H1 (cell line): ENCODE results near the gene TENT4B. TPM values are rescaled to one million over a fixed set of nuclear protein-coding genes. Genes with fewer than 3 reads are reported as not detected.
"Not testable (repeated sequence)": the region's sequence is repeated elsewhere in the genome, so short reads cannot be mapped to it uniquely, and the experiment has no call there.

ENCODE experiments used
- CTCF ChIA-PET: fragments of 300-600 bp; sonication (Branson Sonifier 250); formaldehyde crosslinking; loops from one replicate; lab custom pipeline; 2021; ENCODE audit not compliant: partially characterized antibody; lab: Charles Lee
- POLR2A ChIA-PET: fragments of 300-600 bp; sonication (Branson Sonifier 250); formaldehyde crosslinking; loops from one replicate; lab custom pipeline; 2021; ENCODE audit warnings: inconsistent platforms; ENCODE audit not compliant: partially characterized antibody; lab: Charles Lee
- DNase-seq, 2 experiments: peaks; one replicate each; pipeline versions ENCODE4 v3.0.0 to v3.0.0-alpha.2; 2010 to 2022; ENCODE audit warnings: low spot score in 2 of 2, low read depth in 1 of 2, mixed read lengths in 1 of 2
- FAIRE-seq: peaks from 2 replicates; lab custom pipeline; 2011; peaks lifted over from hg19 to GRCh38; lab: Jason Lieb, UNC
- H2AFZ ChIP-seq: 2 replicates; pipeline ENCODE4 v1.8.1; 2012; ENCODE audit warnings: low read length, inconsistent platforms
- H2AK5ac ChIP-seq: 2 replicates; pipeline ENCODE4 v1.6.1; 2013; ENCODE audit warnings: low read depth, low read length
- H2BK120ac ChIP-seq: replicated peaks from 2 replicates; pipeline ENCODE3; 2013; ENCODE audit warnings: low read depth, low read length, inconsistent platforms
- H2BK12ac ChIP-seq: 2 replicates; pipeline ENCODE4 v1.6.1; 2013; ENCODE audit warnings: low read depth, low read length
- H2BK15ac ChIP-seq: 2 replicates; pipeline ENCODE4 v1.6.1; 2013; ENCODE audit warnings: low read length
- H2BK20ac ChIP-seq: 2 replicates; pipeline ENCODE4 v1.6.1; 2013; ENCODE audit warnings: low read length
- H2BK5ac ChIP-seq: 2 replicates; pipeline ENCODE4 v1.6.1; 2013; ENCODE audit warnings: low read depth, low read length
- H3K14ac ChIP-seq: 2 replicates; pipeline ENCODE4 v1.6.1; 2013; ENCODE audit warnings: inconsistent platforms; ENCODE audit not compliant: insufficient read length
- H3K18ac ChIP-seq: 2 replicates; pipeline ENCODE4 v1.6.1; 2013; ENCODE audit warnings: low read length; ENCODE audit errors: extremely low read depth
- H3K23ac ChIP-seq: 2 replicates; pipeline ENCODE4 v1.6.1; 2013; ENCODE audit warnings: inconsistent platforms; ENCODE audit not compliant: insufficient read length
- H3K23me2 ChIP-seq: 2 replicates; pipeline ENCODE4 v1.6.1; 2013; ENCODE audit warnings: low read depth, low read length
- H3K27ac ChIP-seq: 2 replicates; pipeline ENCODE4 v1.6.1; 2011; ENCODE audit warnings: low read depth, low read length, inconsistent platforms
- H3K27me3 ChIP-seq, 4 experiments: replicated peaks in 1 of 4; 1 replicate in 1 of 4; 2 replicates in 3 of 4; pipeline versions ENCODE4 v1.6.1 to v1.8.1; 2011 to 2013; ENCODE audit warnings: low read length in 3 of 4, mild to moderate bottlenecking in 3 of 4, inconsistent platforms in 2 of 4, mixed read lengths in 2 of 4, moderate library complexity in 1 of 4; ENCODE audit not compliant: control insufficient read depth in 3 of 4, insufficient read depth in 3 of 4; ENCODE audit errors: extremely low read depth in 1 of 4
- H3K36me3 ChIP-seq, 4 experiments: 2 replicates each; pipeline versions ENCODE4 v1.6.1 to v1.8.1; 2011 to 2013; ENCODE audit warnings: mild to moderate bottlenecking in 4 of 4, low read length in 3 of 4, moderate library complexity in 2 of 4, control low read depth in 1 of 4, inconsistent platforms in 1 of 4; ENCODE audit not compliant: insufficient read depth in 4 of 4, control insufficient read depth in 2 of 4
- H3K4ac ChIP-seq: replicated peaks from 2 replicates; pipeline ENCODE3; 2013; ENCODE audit warnings: low read length, low read depth, mixed read lengths, inconsistent platforms; ENCODE audit not compliant: insufficient read length
- H3K4me1 ChIP-seq, 4 experiments: replicated peaks in 1 of 4; 1 replicate in 1 of 4; 2 replicates in 3 of 4; pipeline versions ENCODE4 v1.6.1 to v1.8.1; 2011 to 2013; ENCODE audit warnings: low read length in 3 of 4, inconsistent platforms in 2 of 4, mixed read lengths in 1 of 4; ENCODE audit not compliant: insufficient read depth in 4 of 4, control insufficient read depth in 3 of 4
- H3K4me2 ChIP-seq, 2 experiments: 2 replicates each; pipeline versions ENCODE4 v1.6.1 to v1.8.1; 2011 to 2013; ENCODE audit warnings: low read depth in 2 of 2, low read length in 2 of 2, control low read depth in 1 of 2, inconsistent platforms in 1 of 2, mild to moderate bottlenecking in 1 of 2; ENCODE audit not compliant: insufficient read depth in 1 of 2
- H3K4me3 ChIP-seq, 4 experiments: fragments of 200-600, 300-600 bp in 1 of 4; sonication (generic), shearing (Covaris generic), sonication (Bioruptor Twin) in 1 of 4; 2 replicates each; pipeline versions ENCODE4 v1.5.1 to v1.8.1; 2011 to 2016; ENCODE audit warnings: low read length in 4 of 4, low read depth in 3 of 4, control low read depth in 2 of 4, inconsistent platforms in 2 of 4, mild to moderate bottlenecking in 2 of 4, mixed read lengths in 1 of 4, moderate library complexity in 1 of 4; ENCODE audit not compliant: insufficient read depth in 2 of 4; ENCODE audit errors: extremely low read depth in 1 of 4
- H3K56ac ChIP-seq: replicated peaks from 2 replicates; pipeline ENCODE3; 2013; ENCODE audit warnings: low read depth, mild to moderate bottlenecking, mixed read lengths, low read length, inconsistent platforms; ENCODE audit not compliant: insufficient read length
- H3K79me1 ChIP-seq: 2 replicates; pipeline ENCODE4 v1.6.1; 2013; ENCODE audit warnings: low read depth, low read length, control low read depth
- H3K79me2 ChIP-seq, 2 experiments: 2 replicates each; pipeline versions ENCODE4 v1.6.1 to v1.8.1; 2012 to 2013; ENCODE audit warnings: low read length in 2 of 2, mild to moderate bottlenecking in 2 of 2, inconsistent platforms in 1 of 2; ENCODE audit not compliant: insufficient read depth in 2 of 2, control insufficient read depth in 1 of 2
- H3K9ac ChIP-seq, 4 experiments: replicated peaks in 1 of 4; 1 replicate in 1 of 4; 2 replicates in 3 of 4; pipeline versions ENCODE4 v1.6.1 to v1.8.1; 2011 to 2013; ENCODE audit warnings: low read depth in 3 of 4, low read length in 3 of 4, control low read depth in 2 of 4, mild to moderate bottlenecking in 2 of 4, moderate library complexity in 2 of 4, inconsistent platforms in 1 of 4; ENCODE audit errors: extremely low read depth in 1 of 4
- H3K9me3 ChIP-seq, 2 experiments: 2 replicates each; pipeline versions ENCODE4 v1.6.1 to v1.8.1; 2012 to 2013; ENCODE audit warnings: mild to moderate bottlenecking in 2 of 2, moderate library complexity in 2 of 2, control low read depth in 1 of 2, inconsistent platforms in 1 of 2, low read depth in 1 of 2, low read length in 1 of 2, mixed read lengths in 1 of 2; ENCODE audit not compliant: insufficient read depth in 2 of 2
- H4K20me1 ChIP-seq, 2 experiments: replicated peaks in 1 of 2; 2 replicates each; pipeline versions ENCODE3 to v1.8.1; 2011 to 2013; ENCODE audit warnings: inconsistent platforms in 2 of 2, low read length in 2 of 2, mild to moderate bottlenecking in 1 of 2; ENCODE audit not compliant: insufficient read depth in 2 of 2, control insufficient read depth in 1 of 2
- H4K5ac ChIP-seq: 2 replicates; pipeline ENCODE4 v1.6.1; 2013; ENCODE audit warnings: low read length, low read depth, mixed read lengths, inconsistent platforms; ENCODE audit not compliant: insufficient read length
- H4K8ac ChIP-seq: 2 replicates; pipeline ENCODE4 v1.8.0; 2013; ENCODE audit warnings: mild to moderate bottlenecking, moderate library complexity, low read length, inconsistent platforms; ENCODE audit not compliant: insufficient read depth; ENCODE audit errors: extremely low read depth
- H4K91ac ChIP-seq: replicated peaks from 2 replicates; pipeline ENCODE3; 2013; ENCODE audit warnings: low read length, mixed read lengths, inconsistent platforms; ENCODE audit not compliant: insufficient read length
- WGBS, 2 experiments: shearing (Covaris generic) in 1 of 2; methylation state at CpG; one replicate each; pipeline versions ENCODE4 v1.1.6 to v1.1.7; 2013 to 2015; ENCODE audit warnings: low lambda C conversion rate in 2 of 2, mixed read lengths in 2 of 2, inconsistent platforms in 1 of 2, low coverage in 1 of 2, missing lambda C conversion rate in 1 of 2; ENCODE audit not compliant: insufficient replicate concordance in 2 of 2, insufficient coverage in 1 of 2, insufficient read length in 1 of 2; ENCODE audit errors: extremely low coverage in 1 of 2, missing lambda C conversion rate in 1 of 2; 5-methylcytosine and 5-hydroxymethylcytosine counted together
- polyA plus RNA-seq, 7 experiments: library from polyadenylated mRNA; depleted of rRNA in 3 of 7; stranded (reverse) in 5 of 7; unstranded in 2 of 7; fragments of >200 nt in 5 of 7; fragments of 200-250 nt in 2 of 7; gene quantifications; 1 replicate in 5 of 7; 2 replicates in 1 of 7; 4 replicates in 1 of 7; pipeline versions ENCODE4 v1.2.1 to v1.2.3, GENCODE V29; 2011 to 2013; ENCODE audit warnings: missing spikeins in 2 of 7, mixed read lengths in 2 of 7
- total RNA-seq: library from RNA; stranded (reverse); fragmentation: NEBNext Ultra II Directional; extraction: Animal tissue kit (Norgen Biotek cat#: 25700); gene quantifications from 2 replicates; pipeline ENCODE4 v1.2.1, GENCODE V29; 2021

TENT4B gene
- total and polyA plus RNA-seq, 2 of the 8 experiments (the other 6 are each of a cell fraction or from before 2014, with no cell fraction given): 4.2 to 15.7 TPM

GRCh38 chr16:50171773-50172172, 18.7 kb downstream of the TENT4B start:
- not testable (repeated sequence) for FAIRE-seq, H3K4ac ChIP-seq, H2AK5ac ChIP-seq, H4K91ac ChIP-seq, H2BK15ac ChIP-seq, H3K18ac ChIP-seq, H3K9ac ChIP-seq, DNase-seq, H4K5ac ChIP-seq, H2AFZ ChIP-seq, H3K4me1 ChIP-seq, H2BK120ac ChIP-seq, H2BK20ac ChIP-seq, H4K20me1 ChIP-seq, H3K23me2 ChIP-seq, H3K4me3 ChIP-seq, H4K8ac ChIP-seq, H3K4me2 ChIP-seq, H3K14ac ChIP-seq, H3K27ac ChIP-seq, H3K27me3 ChIP-seq, H3K9me3 ChIP-seq, H2BK12ac ChIP-seq, H3K79me1 ChIP-seq, H3K36me3 ChIP-seq, H3K56ac ChIP-seq, H3K23ac ChIP-seq, H2BK5ac ChIP-seq
- ChIA-PET POLR2A (interaction anchor here (0.6 kb wide), 1 partner anchor 23 kb away, joined by 3 read pairs; no protein-coding TSS in a partner anchor), CTCF (interaction anchor here (0.9 kb wide), 1 partner anchor 16 kb away, joined by 3 read pairs; no protein-coding TSS in a partner anchor)
- WGBS, 2 experiments: 91% methylated on average over 4 of the region's 4 CpGs; no CpG with 5 or more reads in 1 of the 2 experiments
- H3K79me2 ChIP-seq: peaks cover 0 to 61% of the 10 kb centered on the region in 2 experiments; a peak in 2 of 4 replicates
